Measurements from ENCODE around the gene NLRP1. TPM values are rescaled to one million over a fixed set of nuclear protein-coding genes. Genes with fewer than 3 reads are reported as not detected.

NLRP1 gene
- total RNA-seq, 1 donor from 2014 or later = 33.2 TPM

DNA sequence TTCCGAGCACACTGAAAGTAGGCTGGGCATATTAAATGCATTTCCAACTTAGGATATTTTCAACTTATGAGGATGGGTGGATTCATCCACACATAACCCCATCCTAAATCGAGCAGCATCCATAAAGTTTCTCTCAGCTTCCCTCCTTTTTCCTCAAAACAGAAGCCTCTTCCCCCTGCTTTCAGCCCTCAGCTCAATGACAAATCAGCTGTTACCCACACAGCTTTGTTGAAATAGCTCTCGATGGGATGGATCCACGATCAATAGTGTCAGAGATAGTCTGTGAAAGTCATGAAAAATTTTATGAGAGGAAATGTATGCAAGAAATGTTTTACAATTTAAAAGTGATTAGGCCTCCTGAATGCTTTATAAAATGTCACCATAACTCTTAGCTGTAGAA, 118.0 kb downstream of the NLRP1 start:
- no peak overlapping the region for H3K4me3 ChIP-seq
- H3K27me3 ChIP-seq = no peaks in the 10 kb centered on the region
- no peaks in the 10 kb centered on the region for H3K9me3 ChIP-seq
- peaks cover 13% of the 10 kb centered on the region for H3K4me1 ChIP-seq
- intact Hi-C loops (cut with DNase I) = no loop called here
- TF ChIP-seq, protein P1, sequence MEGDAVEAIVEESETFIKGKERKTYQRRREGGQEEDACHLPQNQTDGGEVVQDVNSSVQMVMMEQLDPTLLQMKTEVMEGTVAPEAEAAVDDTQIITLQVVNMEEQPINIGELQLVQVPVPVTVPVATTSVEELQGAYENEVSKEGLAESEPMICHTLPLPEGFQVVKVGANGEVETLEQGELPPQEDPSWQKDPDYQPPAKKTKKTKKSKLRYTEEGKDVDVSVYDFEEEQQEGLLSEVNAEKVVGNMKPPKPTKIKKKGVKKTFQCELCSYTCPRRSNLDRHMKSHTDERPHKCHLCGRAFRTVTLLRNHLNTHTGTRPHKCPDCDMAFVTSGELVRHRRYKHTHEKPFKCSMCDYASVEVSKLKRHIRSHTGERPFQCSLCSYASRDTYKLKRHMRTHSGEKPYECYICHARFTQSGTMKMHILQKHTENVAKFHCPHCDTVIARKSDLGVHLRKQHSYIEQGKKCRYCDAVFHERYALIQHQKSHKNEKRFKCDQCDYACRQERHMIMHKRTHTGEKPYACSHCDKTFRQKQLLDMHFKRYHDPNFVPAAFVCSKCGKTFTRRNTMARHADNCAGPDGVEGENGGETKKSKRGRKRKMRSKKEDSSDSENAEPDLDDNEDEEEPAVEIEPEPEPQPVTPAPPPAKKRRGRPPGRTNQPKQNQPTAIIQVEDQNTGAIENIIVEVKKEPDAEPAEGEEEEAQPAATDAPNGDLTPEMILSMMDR (IDR thresholded peaks at IDR 0.05) = no peak
- no peak overlapping the region for H3K27ac ChIP-seq
- ATAC-seq (no peak), DNase-seq (no peak)
- H3K36me3 ChIP-seq = peaks cover 11% of the 10 kb centered on the region

DNA sequence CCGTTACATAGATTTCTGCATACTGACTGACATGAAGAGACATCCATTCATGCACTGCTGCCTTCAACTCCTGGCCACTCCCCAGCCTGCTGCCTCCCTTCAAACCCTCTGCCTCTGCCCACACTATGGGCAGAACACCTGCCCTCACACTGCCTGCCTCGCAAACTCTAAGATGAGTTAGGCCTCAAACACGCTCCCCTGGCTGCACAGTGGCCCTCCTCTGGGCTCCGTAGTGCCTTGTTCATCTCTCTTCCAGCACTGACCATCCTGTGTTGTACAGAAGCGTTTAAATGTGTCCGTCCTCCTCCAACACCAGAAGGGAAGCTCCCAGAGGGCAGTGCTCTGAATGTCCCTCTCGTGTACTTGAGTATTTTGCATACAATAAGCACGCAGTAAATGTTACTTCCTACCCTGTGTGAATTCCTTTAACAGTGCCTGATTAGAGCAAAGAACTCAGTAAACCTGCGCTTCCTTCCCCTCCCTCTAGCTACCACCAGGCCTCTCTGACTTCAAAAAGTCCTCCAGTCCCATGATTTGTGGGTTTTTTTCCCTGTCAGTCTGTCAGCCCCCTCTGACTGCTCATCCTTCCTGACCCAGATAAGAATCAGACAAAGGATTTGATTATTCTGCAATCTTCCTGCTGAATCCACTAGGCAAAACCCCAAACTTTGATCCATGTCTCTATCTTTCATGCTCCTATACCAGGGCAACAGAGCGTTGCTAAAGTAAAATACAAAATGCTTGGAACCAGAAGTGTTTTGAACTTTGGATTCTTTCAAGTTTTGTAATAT, 119.4 kb downstream of the NLRP1 start:
- no peak overlapping the region for H3K4me3 ChIP-seq
- H3K27me3 ChIP-seq = no peaks in the 10 kb centered on the region
- TF ChIP-seq, protein P1 (IDR thresholded peaks at IDR 0.05) = no peak
- H3K27ac ChIP-seq = no peak overlapping the region
- H3K4me1 ChIP-seq = peaks cover 13% of the 10 kb centered on the region
- no peaks in the 10 kb centered on the region for H3K9me3 ChIP-seq
- H3K36me3 ChIP-seq = peaks cover 21% of the 10 kb centered on the region
- intact Hi-C loops (cut with DNase I) = no loop called here
- ATAC-seq = no peak
- no peak for DNase-seq

Other genes starting within 250 kb of the NLRP1 start
- 40.4 TPM for gene NUP88, start 164.8 kb downstream of the NLRP1 start, total RNA-seq
- 32.9 TPM for gene RPAIN, start 164.3 kb downstream of the NLRP1 start, total RNA-seq
- gene C1QBP, start 145.4 kb downstream of the NLRP1 start, total RNA-seq = 73.7 TPM
- 10.4 TPM for gene DHX33, start 115.5 kb downstream of the NLRP1 start, total RNA-seq
- 64.0 TPM for gene DERL2, start 98.3 kb downstream of the NLRP1 start, total RNA-seq
- gene MIS12, start 97.9 kb downstream of the NLRP1 start, total RNA-seq = 17.0 TPM

All from upper lobe of right lung (tissue), 1 donor.